ENCODE measurements around the gene HOXB9.

Gene HOXB9

DNA sequence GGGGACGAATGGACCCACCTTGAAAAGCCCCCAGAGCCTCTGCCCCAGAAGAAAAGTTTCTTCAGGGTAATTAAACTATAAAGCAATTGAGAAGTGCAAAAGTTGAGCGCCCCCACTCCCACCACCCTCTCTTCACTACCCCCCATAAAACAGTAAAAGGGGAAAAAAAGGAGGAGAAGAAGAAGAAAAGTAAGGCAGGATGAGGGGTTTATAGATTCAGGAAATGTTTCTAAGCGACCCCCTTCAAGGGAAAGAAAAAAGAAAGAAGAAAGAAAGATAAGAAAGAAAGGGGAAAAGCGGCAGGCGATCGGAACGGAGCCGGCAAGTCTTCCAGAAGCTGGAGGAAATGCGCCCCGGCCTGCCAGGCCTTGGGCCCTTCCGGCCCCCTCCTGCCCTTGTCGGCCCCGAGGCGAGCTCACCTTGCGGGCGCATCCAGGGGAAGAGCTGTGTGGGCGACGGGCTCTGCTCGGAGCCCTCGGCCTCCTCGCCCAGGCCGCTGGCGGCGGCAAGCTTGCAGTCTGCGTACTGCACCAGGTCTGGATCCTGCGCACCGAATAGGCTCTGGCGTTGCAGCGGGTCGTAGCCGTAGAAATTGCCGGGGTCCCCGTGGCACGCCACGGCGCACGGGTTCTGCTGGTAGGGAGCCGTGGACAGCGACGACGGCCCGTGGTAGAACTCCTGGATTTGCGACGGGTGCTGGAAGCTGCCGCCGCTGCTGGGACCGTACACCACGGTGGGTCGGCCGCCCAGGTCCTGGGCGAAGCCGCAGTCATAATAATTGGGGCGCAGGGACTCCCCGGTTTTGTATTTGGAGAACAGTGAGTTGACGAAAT is 12.1 kb downstream of the HOXB9 start:
- Histone ChIP-seq H3K27me3 (ENCODE audit: insufficient read depth, low read depth, severe bottlenecking) (peaks cover 91% of the 10 kb centered on the region), H3K36me3 (no peaks in the 10 kb centered on the region), H3K4me3 (ENCODE audit: low read depth, low read length) (peak overlapping the region; percentile 43), H3K9me3 (ENCODE audit: severe bottlenecking) (no peaks in the 10 kb centered on the region), H3K27ac (no peak overlapping the region)
- DNase-seq: peak; percentile 49
- TF ChIP-seq, protein P1, sequence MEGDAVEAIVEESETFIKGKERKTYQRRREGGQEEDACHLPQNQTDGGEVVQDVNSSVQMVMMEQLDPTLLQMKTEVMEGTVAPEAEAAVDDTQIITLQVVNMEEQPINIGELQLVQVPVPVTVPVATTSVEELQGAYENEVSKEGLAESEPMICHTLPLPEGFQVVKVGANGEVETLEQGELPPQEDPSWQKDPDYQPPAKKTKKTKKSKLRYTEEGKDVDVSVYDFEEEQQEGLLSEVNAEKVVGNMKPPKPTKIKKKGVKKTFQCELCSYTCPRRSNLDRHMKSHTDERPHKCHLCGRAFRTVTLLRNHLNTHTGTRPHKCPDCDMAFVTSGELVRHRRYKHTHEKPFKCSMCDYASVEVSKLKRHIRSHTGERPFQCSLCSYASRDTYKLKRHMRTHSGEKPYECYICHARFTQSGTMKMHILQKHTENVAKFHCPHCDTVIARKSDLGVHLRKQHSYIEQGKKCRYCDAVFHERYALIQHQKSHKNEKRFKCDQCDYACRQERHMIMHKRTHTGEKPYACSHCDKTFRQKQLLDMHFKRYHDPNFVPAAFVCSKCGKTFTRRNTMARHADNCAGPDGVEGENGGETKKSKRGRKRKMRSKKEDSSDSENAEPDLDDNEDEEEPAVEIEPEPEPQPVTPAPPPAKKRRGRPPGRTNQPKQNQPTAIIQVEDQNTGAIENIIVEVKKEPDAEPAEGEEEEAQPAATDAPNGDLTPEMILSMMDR (IDR thresholded peaks at IDR 0.05; ENCODE audit: low read depth, low read length): no peak

DNA sequence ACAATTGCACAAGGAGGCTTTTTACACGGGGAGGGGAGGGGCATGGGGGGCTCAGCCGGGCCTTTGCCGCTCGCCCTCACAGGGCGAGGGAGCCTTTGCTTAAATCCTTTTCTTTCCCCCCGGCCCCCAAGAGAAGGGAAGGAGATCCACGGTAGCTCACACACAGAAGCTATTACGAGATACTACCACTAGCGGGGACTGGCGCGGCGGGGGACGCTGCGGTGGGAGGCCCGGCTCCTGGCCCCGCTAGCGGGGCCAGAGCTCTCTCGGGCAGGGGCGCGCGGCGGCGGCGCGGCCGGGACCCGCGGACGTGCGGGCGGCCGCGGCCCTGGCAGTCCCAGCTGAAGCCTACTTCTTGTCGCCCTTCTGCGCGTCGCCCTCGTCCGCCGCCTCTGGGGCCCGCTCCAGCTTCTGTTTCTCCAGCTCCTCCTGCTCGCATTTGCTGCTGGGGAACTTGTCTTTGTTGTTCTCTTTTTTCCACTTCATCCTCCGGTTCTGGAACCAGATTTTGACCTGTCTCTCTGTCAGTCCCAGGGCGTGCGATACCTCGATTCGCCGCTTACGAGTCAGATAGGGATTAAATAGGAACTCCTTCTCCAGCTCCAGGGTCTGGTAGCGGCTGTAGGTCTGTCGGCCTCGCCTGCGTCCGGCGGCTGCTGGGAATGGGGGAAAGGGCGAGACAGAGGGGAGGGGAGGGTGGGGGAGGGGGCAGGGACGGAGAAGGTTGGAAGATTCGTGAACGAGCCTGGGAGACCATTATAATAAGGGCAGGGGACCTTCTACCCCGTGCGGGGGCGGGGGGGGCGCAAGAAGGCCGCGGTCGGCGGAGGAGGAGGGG is 13.1 kb downstream of the HOXB9 start:
- TF ChIP-seq, protein P1 (IDR thresholded peaks at IDR 0.05; ENCODE audit: low read depth, low read length): no peak; the same call in 1 of the 2 replicates
- DNase-seq: peak; percentile 65
- Histone ChIP-seq H3K9me3 (ENCODE audit: severe bottlenecking) (no peaks in the 10 kb centered on the region), H3K4me3 (ENCODE audit: low read depth, low read length) (peak overlapping the region; percentile 91), H3K27ac (no peak overlapping the region), H3K36me3 (no peaks in the 10 kb centered on the region), H3K27me3 (ENCODE audit: insufficient read depth, low read depth, severe bottlenecking) (peaks cover 82% of the 10 kb centered on the region)

DNA sequence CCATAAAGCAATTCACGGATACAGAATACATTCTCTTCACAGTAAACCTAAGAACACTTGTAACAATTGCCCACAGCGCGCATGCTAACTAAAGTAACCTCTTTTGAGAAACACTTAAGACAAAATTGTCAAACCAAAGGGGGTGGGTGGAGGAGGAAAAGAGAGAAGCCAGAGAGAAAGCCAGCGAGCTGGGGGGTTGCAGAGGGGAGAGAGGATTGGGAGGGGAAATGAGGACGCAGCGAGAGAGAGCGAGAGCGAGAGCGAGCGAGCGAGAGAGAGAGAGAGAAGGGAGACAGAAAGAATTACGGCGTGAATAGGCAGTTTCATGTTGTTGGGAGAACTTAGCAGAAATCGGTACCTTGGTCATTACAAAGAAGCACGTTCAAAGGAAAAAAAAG is 13.7 kb downstream of the HOXB9 start:
- Histone ChIP-seq H3K27me3 (ENCODE audit: insufficient read depth, low read depth, severe bottlenecking) (peaks cover 79% of the 10 kb centered on the region), H3K36me3 (no peaks in the 10 kb centered on the region), H3K27ac (no peak overlapping the region), H3K9me3 (ENCODE audit: severe bottlenecking) (no peaks in the 10 kb centered on the region), H3K4me3 (ENCODE audit: low read depth, low read length) (peak overlapping the region; percentile 91)
- DNase-seq: no peak
- TF ChIP-seq, protein P1 (IDR thresholded peaks at IDR 0.05; ENCODE audit: low read depth, low read length): no peak

DNA sequence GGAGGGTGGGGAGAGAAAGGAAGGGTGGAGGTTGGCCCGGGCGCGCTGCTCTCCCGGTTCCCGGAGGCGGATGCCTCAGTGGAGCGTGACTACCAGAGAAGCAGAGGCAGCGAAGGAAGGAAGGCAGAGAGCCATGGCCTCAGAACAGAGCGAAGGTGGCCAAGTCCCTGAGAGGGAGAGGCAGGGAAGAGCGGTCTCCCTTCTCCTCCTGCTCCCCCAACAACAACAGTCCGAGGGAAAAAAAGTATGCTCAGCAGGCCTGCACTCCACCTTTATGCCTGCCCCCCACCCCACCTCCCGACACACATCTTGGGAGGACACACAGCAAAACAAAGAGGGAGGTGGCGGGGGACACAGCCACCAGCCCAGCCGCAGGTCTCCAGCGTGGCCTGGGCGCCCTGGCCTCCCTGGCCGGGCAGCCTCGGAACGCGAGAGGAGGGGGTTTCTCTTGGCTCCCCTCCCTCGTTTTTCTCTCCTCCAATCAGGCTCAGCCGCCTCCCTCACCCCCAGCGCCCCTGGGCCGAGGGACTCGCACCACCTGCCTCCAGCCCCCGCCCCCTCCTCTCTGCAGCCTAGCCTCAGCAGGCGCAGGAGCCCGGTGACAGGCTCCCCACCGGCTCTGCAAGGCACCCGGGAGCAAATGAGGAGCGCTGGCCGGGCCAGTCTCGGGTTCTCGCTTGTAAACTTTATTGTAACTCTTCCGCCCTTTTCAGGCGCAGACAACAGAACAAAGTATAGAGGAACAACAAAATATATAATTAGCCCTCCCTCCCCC is 14.3 kb downstream of the HOXB9 start:
- peak; percentile 71 for DNase-seq
- Histone ChIP-seq H3K27ac (no peak overlapping the region), H3K9me3 (ENCODE audit: severe bottlenecking) (no peaks in the 10 kb centered on the region), H3K36me3 (no peaks in the 10 kb centered on the region), H3K27me3 (ENCODE audit: insufficient read depth, low read depth, severe bottlenecking) (peaks cover 73% of the 10 kb centered on the region), H3K4me3 (ENCODE audit: low read depth, low read length) (peak overlapping the region; percentile 91)
- TF ChIP-seq, protein P1 (IDR thresholded peaks at IDR 0.05; ENCODE audit: low read depth, low read length): no peak

DNA sequence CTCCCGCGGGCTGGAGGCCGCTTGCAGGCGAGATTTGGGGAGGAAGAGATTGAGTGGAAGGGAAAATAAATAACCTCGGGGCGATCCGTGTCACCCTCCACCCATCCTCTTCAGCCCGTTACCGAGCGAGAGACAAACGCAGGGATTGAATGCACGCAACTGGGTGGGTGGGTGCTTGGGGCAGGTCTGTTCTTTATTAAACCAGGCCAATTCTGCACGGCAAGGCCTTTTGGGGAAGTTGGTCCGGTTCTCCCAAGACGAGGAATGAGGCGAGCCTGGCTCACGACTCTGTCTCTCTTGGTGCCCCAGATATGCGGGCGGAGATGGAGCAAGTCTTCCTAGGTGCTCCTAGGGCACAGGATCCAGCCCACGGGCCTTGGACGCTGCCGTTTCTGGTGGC is 14.9 kb downstream of the HOXB9 start:
- TF ChIP-seq, protein P1 (IDR thresholded peaks at IDR 0.05; ENCODE audit: low read depth, low read length): no peak
- peaks cover 73% of the 10 kb centered on the region for H3K27me3 ChIP-seq (ENCODE audit: insufficient read depth, low read depth, severe bottlenecking)
- no peak for DNase-seq

More for the DNA sequence above, 14.9 kb downstream of the HOXB9 start:
- H3K27ac ChIP-seq: peak overlapping the region; percentile 59
- H3K36me3 ChIP-seq: no peaks in the 10 kb centered on the region
- no peaks in the 10 kb centered on the region for H3K9me3 ChIP-seq (ENCODE audit: severe bottlenecking)
- H3K4me3 ChIP-seq (ENCODE audit: low read depth, low read length): peak overlapping the region; percentile 91
